ENCODE data around the gene TMEM89.

TMEM89 gene

DNA sequence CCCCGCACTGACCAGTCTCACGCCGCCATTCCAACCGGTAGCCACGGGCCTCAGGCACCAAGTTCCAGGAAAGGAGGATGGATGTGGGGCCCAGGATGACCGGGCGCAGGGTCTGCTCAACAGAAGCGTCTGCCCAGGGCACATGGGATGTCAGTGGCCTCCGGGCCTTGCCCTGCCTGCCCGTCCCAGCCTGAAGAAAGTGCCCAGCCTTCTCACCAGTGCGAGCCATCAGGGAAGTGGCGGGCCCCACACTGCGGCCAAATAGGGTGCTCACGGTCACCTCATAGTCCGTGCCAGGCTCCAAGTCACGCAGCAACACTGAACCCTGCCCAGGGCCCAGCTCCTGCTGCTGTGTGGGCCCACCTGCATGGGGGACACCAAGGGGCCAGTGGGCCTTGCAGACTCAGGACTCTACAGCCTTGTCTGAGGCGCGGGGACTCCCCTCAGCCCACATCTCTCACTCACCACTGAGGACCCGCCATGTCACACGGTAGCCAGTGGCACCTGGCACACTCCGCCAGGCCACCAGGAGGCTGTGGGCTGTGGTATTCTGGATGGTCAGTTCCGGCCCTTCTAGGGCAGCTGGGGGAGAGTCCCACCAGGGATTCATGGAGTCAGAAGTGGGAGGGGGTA is 29.6 kb downstream of the TMEM89 start:
- no peak for DNase-seq (ENCODE audit: low read depth)
- no peak overlapping the region for H3K4me3 ChIP-seq (ENCODE audit: control insufficient read depth, low read depth, low read length)
- no peak for TF ChIP-seq CTCF (conservative IDR thresholded peaks at IDR 0.05; ENCODE audit: control insufficient read depth, insufficient read depth, low read depth, low read length)

- no peak for DNase-seq (ENCODE audit: low read depth)
- no peak for TF ChIP-seq CTCF (conservative IDR thresholded peaks at IDR 0.05; ENCODE audit: control insufficient read depth, insufficient read depth, low read depth, low read length)
These were observed 30.1 kb downstream of the TMEM89 start for GRCh38 chr3:48591436-48591835.

GRCh38 chr3:48588230-48588629 is 33.3 kb downstream of the TMEM89 start:
- no peak overlapping the region for H3K4me3 ChIP-seq (ENCODE audit: control insufficient read depth, low read depth, low read length)
- TF ChIP-seq CTCF (conservative IDR thresholded peaks at IDR 0.05; ENCODE audit: control insufficient read depth, insufficient read depth, low read depth, low read length) = no peak
- DNase-seq (ENCODE audit: low read depth) = no peak

More at GRCh38 chr3:48591436-48591835, 30.1 kb downstream of the TMEM89 start:
- H3K4me3 ChIP-seq (ENCODE audit: control insufficient read depth, low read depth, low read length) = no peak overlapping the region

DNA sequence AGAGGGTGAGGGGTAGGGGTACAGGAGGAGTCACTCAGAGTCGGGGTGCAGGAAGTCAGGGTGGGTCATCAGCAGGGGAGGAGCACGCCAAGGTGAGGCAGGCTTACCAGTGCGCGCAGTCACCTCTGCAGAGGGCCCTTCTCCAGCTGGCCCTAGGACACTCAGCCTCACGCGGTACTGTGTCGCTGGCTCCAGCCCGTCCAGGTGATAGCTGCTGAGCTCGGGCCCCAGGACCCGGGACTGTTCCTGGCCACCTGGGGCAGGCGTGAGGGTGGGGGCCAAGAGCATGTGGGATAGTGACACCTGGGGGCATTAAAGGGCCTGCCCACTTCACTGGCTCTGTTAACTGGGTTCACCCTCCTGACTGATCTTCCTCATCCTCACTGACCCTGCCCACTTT is 33.9 kb downstream of the TMEM89 start:
- H3K4me3 ChIP-seq (ENCODE audit: control insufficient read depth, low read depth, low read length) = no peak overlapping the region
- no peak for DNase-seq (ENCODE audit: low read depth)
- no peak for TF ChIP-seq CTCF (conservative IDR thresholded peaks at IDR 0.05; ENCODE audit: control insufficient read depth, insufficient read depth, low read depth, low read length)

GRCh38 chr3:48585411-48585810 is 36.2 kb downstream of the TMEM89 start:
- DNase-seq (ENCODE audit: low read depth) = no peak
- no peak overlapping the region for H3K4me3 ChIP-seq (ENCODE audit: control insufficient read depth, low read depth, low read length)
- no peak for TF ChIP-seq CTCF (conservative IDR thresholded peaks at IDR 0.05; ENCODE audit: control insufficient read depth, insufficient read depth, low read depth, low read length)

DNA sequence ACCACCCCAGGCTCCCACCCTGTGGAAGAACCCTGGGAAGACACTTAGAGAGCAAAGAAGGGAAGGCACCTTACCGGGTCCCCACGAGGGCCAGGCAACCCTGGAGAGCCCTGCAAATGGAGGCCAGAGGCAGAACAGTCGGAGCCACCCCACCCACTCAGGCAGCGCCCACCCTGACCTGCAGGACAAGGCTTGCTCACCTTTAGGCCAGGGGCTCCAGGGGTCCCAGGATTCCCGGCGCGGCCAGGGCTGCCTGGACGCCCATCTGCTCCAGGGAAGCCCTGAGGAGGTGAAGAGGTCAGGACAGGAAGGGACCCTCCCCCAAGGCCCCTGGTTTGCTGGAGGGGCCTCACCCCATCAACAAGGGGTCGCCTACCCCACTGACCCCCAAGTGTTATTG is 36.7 kb downstream of the TMEM89 start:
- no peak overlapping the region for H3K4me3 ChIP-seq (ENCODE audit: control insufficient read depth, low read depth, low read length)
- DNase-seq (ENCODE audit: low read depth) = no peak
- no peak for TF ChIP-seq CTCF (conservative IDR thresholded peaks at IDR 0.05; ENCODE audit: control insufficient read depth, insufficient read depth, low read depth, low read length)

All from fibroblast of mammary gland (primary cell).